ENCODE measurements around the gene RGL1. TPM values are rescaled to one million over a fixed set of nuclear protein-coding genes. Genes with fewer than 3 reads are reported as not detected.
"Not testable (repeated sequence)": the region's sequence is repeated elsewhere in the genome, so short reads cannot be mapped to it uniquely, and the experiment has no call there.

The RGL1 gene
- total and polyA plus RNA-seq, 2 experiments from 2014 or later = 22.8 to 24.1 TPM

DNA sequence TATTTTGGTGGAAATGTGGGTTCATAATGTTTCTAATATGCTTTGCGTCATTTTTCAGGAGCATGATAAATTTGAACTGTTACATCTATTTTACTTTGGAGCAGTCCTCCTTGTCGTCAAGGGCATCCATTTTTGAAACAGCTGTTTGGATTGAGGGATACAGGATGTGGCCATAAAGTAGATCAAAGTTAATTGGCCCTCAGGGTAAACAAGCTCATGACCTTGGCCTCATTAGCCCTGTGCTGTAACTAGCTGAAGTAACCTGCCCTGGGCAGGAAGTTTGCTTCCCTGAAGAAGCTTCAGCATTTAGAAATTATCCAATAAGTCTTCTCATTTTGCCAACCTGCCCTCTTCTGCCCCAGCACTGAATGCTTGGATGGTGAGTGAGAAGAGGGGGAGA is 24.8 kb upstream of the RGL1 start:
- peak overlapping the region; percentile 33 for H3K27ac ChIP-seq
- H3K27me3 ChIP-seq = no peaks in the 10 kb centered on the region
- H3K4me3 ChIP-seq = no peak overlapping the region
- H3K36me3 ChIP-seq = no peaks in the 10 kb centered on the region
- DNase-seq (ENCODE audit: low read depth in 1 of 2, low spot score in 1 of 2) = no peak
- no peaks in the 10 kb centered on the region for H3K4me1 ChIP-seq (ENCODE audit: low read depth)
- H3K9me3 ChIP-seq (ENCODE audit: low read depth) = peaks cover 5% of the 10 kb centered on the region
- TF ChIP-seq, protein P1, sequence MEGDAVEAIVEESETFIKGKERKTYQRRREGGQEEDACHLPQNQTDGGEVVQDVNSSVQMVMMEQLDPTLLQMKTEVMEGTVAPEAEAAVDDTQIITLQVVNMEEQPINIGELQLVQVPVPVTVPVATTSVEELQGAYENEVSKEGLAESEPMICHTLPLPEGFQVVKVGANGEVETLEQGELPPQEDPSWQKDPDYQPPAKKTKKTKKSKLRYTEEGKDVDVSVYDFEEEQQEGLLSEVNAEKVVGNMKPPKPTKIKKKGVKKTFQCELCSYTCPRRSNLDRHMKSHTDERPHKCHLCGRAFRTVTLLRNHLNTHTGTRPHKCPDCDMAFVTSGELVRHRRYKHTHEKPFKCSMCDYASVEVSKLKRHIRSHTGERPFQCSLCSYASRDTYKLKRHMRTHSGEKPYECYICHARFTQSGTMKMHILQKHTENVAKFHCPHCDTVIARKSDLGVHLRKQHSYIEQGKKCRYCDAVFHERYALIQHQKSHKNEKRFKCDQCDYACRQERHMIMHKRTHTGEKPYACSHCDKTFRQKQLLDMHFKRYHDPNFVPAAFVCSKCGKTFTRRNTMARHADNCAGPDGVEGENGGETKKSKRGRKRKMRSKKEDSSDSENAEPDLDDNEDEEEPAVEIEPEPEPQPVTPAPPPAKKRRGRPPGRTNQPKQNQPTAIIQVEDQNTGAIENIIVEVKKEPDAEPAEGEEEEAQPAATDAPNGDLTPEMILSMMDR (IDR thresholded peaks at IDR 0.05; ENCODE audit: low read depth, low read length) = no peak

DNA sequence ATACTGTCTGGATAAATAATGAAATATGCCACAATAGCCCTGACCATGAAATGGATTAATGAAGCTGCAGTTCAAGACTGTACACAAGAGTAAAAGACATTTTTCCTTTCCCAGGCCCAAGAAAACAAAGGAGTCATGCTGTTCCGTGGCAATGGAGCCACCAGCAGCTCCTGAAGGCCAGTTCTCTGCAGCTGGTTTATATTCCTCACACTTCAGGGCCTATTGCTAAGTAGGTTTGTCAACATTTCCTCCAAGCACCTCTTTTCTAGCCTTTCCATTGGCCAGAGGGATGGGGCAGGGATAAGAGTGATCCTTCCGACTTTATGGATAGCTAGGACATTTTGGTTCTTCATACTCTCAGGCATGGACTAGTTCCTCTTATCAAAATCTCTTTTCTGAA is 24.2 kb upstream of the RGL1 start:
- H3K4me3 ChIP-seq = no peak overlapping the region
- no peaks in the 10 kb centered on the region for H3K9me3 ChIP-seq (ENCODE audit: low read depth)
- H3K4me1 ChIP-seq (ENCODE audit: low read depth) = no peaks in the 10 kb centered on the region
- TF ChIP-seq, protein P1 (IDR thresholded peaks at IDR 0.05; ENCODE audit: low read depth, low read length) = no peak
- DNase-seq (ENCODE audit: low read depth in 1 of 2, low spot score in 1 of 2) = peak in 1 of 2 donors; percentile 17
- H3K27ac ChIP-seq = peak overlapping the region; percentile 33
- H3K27me3 ChIP-seq = no peaks in the 10 kb centered on the region
- H3K36me3 ChIP-seq = no peaks in the 10 kb centered on the region

DNA sequence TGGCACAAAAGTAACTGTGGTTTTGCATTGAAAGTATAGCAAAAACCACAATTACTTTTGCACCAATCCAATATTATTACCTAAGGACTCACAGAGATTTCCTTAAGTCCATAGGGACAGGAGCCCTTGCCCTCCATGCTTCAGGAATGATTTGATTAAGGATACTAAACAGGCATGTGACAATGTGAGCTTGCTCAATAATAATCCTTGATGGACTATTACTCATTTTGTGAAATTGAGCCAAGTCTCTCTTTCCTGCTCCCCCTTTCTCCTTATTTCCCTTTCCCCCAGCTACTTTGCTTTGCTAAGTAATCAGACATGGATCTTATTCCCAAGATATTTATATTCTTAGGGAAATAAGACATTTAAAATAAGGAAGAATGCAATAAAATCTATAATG is 21.6 kb upstream of the RGL1 start:
- Histone ChIP-seq H3K9me3 (ENCODE audit: low read depth) (no peaks in the 10 kb centered on the region), H3K4me1 (ENCODE audit: low read depth) (no peaks in the 10 kb centered on the region), H3K4me3 (no peak overlapping the region), H3K27me3 (no peaks in the 10 kb centered on the region), H3K36me3 (no peaks in the 10 kb centered on the region), H3K27ac (no peak overlapping the region)
- DNase-seq (ENCODE audit: low read depth in 1 of 2, low spot score in 1 of 2) = peak in 1 of 2 donors; percentile 41
- TF ChIP-seq, protein P1 (IDR thresholded peaks at IDR 0.05; ENCODE audit: low read depth, low read length) = no peak

DNA sequence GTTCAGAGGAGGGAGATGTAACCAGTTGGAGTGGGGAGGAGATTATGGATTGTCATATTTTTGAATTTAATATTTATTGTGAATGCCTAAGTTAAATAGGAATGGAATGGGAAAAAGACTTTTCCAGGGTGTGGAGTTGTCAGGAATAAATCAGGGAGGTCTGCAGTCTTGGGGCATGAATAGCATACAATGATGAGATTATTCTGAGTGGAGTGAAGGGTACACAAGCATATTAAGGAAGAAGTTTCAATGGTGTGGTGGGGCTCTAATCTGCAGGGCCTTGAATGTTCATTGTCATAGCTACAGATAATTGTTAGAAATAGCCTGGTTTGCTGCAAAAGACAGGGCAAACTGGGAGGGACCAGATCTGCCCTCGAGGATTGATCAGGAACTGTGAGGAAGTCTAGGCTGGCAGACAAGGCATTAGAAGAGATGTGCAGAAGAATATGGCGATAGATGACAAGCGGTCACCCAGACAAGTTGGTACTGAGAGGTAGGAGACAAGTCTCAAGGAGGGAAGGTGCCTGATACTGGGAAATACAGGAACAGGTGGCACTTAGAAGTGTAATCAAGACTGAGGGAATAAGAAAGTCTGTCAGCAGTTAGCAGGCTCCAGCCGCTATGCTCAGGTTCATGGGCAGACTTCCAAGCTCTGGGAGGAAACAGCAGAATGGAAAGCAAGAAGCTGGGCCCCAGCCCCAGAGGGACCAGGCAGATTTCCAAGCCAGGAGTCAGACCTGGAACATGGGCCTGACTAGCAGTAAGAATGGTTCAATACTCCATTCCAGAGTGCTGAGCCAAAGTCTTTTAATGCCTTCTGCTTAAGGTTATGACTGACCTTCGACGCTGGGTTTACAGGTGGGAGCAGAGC is 20.9 kb upstream of the RGL1 start:
- Histone ChIP-seq H3K27ac (peak overlapping the region; percentile 42), H3K9me3 (ENCODE audit: low read depth) (no peaks in the 10 kb centered on the region), H3K27me3 (no peaks in the 10 kb centered on the region), H3K4me1 (ENCODE audit: low read depth) (no peaks in the 10 kb centered on the region), H3K36me3 (no peaks in the 10 kb centered on the region), H3K4me3 (no peak overlapping the region)
- TF ChIP-seq, protein P1 (IDR thresholded peaks at IDR 0.05; ENCODE audit: low read depth, low read length) = no peak
- DNase-seq (ENCODE audit: low read depth in 1 of 2, low spot score in 1 of 2) = peak; percentile 16 to 92

DNA sequence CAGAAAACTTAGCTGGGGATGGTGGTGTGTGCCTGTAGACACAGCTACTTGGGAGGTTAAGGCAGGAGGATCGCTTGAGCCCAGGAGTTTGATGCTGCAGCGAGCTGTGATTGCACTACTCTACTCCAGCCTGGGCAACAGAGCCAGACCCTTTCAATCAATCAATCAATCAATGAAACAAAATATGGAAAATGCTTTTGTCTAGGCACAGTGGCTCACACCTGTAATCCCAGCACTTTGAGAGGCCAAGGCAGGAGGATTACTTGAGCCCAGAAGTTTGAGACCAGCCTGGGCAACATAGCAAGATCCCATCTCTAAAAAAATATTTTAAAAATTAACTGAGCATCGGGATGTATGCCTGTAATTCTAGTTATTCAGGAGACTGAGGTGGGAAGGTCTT is 19.0 kb upstream of the RGL1 start:
- H3K4me1 ChIP-seq (ENCODE audit: low read depth); H3K36me3 ChIP-seq; H3K27ac ChIP-seq; H3K27me3 ChIP-seq; DNase-seq (ENCODE audit: low read depth in 1 of 2, low spot score in 1 of 2); H3K9me3 ChIP-seq (ENCODE audit: low read depth); H3K4me3 ChIP-seq: not testable (repeated sequence)

DNA sequence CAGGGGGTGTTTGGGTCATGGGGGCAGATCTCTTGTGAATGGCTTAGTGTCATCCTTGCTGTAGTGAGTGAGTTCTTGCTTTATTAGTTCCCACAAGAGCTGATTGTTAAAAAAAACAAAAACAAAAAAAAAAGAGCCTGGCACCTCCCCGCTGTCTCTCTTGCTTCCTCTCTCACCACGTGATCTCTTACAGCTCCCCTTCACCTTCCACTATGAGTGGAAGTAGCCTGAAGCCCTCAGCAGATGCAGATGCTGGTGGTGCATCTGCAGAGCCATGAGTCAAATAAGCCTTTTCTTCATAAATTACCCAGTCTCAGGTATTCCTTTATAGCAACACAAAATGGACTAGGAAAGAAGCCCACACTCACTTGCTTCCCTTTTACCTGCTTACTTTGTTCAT is 17.2 kb upstream of the RGL1 start:
- TF ChIP-seq, protein P1 (IDR thresholded peaks at IDR 0.05; ENCODE audit: low read depth, low read length) = no peak
- H3K4me3 ChIP-seq = no peak overlapping the region
- no peaks in the 10 kb centered on the region for H3K9me3 ChIP-seq (ENCODE audit: low read depth)
- no peaks in the 10 kb centered on the region for H3K4me1 ChIP-seq (ENCODE audit: low read depth)
- H3K27me3 ChIP-seq = no peaks in the 10 kb centered on the region
- H3K36me3 ChIP-seq = no peaks in the 10 kb centered on the region
- no peak overlapping the region for H3K27ac ChIP-seq
- no peak for DNase-seq (ENCODE audit: low read depth in 1 of 2, low spot score in 1 of 2)
